Upper lobe of right lung (tissue), 1 donor: ENCODE measurements around the gene PPM1H. TPM values are rescaled to one million over a fixed set of nuclear protein-coding genes. Genes with fewer than 3 reads are reported as not detected.
"Not testable (repeated sequence)": the region's sequence is repeated elsewhere in the genome, so short reads cannot be mapped to it uniquely, and the experiment has no call there.

Experiments
- ATAC-seq: fragments of 200-7000 bp; cut with Tn5 transposase; one replicate; pipeline ENCODE4 v1.9.1; 2020; ENCODE audit warnings: mild to moderate bottlenecking, moderate library complexity
- DNase-seq: peaks from one replicate; pipeline ENCODE4 v3.0.0-alpha.2; 2020
- H3K27ac ChIP-seq: fragments of 200-600 bp; one replicate; pipeline ENCODE4 v1.8.0; 2022
- H3K27me3 ChIP-seq: fragments of 200-600 bp; one replicate; pipeline ENCODE4 v1.8.0; 2022; ENCODE audit warnings: mild to moderate bottlenecking
- H3K36me3 ChIP-seq: fragments of 200-600 bp; one replicate; pipeline ENCODE4 v1.8.0; 2022
- H3K4me1 ChIP-seq: fragments of 200-600 bp; one replicate; pipeline ENCODE4 v1.8.0; 2022
- H3K4me3 ChIP-seq: fragments of 200-600 bp; one replicate; pipeline ENCODE4 v1.8.0; 2022; ENCODE audit warnings: mild to moderate bottlenecking
- H3K9me3 ChIP-seq: fragments of 200-600 bp; one replicate; pipeline ENCODE4 v1.8.0; 2022
- CTCF ChIP-seq: fragments of 200-600 bp; IDR thresholded peaks from one replicate; pipeline ENCODE4 v1.8.0; 2022; ENCODE audit warnings: antibody characterized with exemption
- intact Hi-C: fragments of 100-400 bp; cut with DNase I; formaldehyde crosslinking; loops from one replicate; pipeline ENCODE4 v1.11.0; 2022
- total RNA-seq: library from RNA; stranded (reverse); fragmentation: NEBNext Ultra II Directional; extraction: Animal tissue kit (Norgen Biotek cat#: 25700); gene quantifications from one replicate; pipeline ENCODE4 v1.2.1, GENCODE V29; 2021
- donor health status: DM: no; HTN: yes; CAD: no; lungs with severe emphysema.

Gene PPM1H
- total RNA-seq, 1 donor from 2014 or later: 8.0 TPM

- Histone ChIP-seq H3K4me3 (no peak overlapping the region), H3K27me3 (no peaks in the 10 kb centered on the region), H3K36me3 (no peaks in the 10 kb centered on the region), H3K9me3 (no peaks in the 10 kb centered on the region), H3K4me1 (no peaks in the 10 kb centered on the region), H3K27ac (no peak overlapping the region)
- DNase-seq: no peak
- no peak for ATAC-seq
- no peak for TF ChIP-seq CTCF
- intact Hi-C loops: no loop called here
These were observed 41.2 kb upstream of the PPM1H start for GRCh38 chr12:62976110-62976662.

- no peak for TF ChIP-seq CTCF
- Histone ChIP-seq H3K4me1 (no peaks in the 10 kb centered on the region), H3K36me3 (no peaks in the 10 kb centered on the region), H3K27me3 (no peaks in the 10 kb centered on the region), H3K9me3 (no peaks in the 10 kb centered on the region), H3K27ac (no peak overlapping the region), H3K4me3 (no peak overlapping the region)
- DNase-seq (no peak), ATAC-seq (no peak)
- intact Hi-C loops: no loop called here
These were observed 37.0 kb upstream of the PPM1H start for GRCh38 chr12:62971769-62972525.

- ATAC-seq: no peak
These were observed 34.7 kb upstream of the PPM1H start for GRCh38 chr12:62969695-62970094.

GRCh38 chr12:62967701-62968100 lies 32.8 kb upstream of the PPM1H start:
- DNase-seq (no peak), ATAC-seq (no peak)
- H3K9me3 ChIP-seq: no peaks in the 10 kb centered on the region
- no peaks in the 10 kb centered on the region for H3K4me1 ChIP-seq
- H3K4me3 ChIP-seq: no peak overlapping the region
- no peaks in the 10 kb centered on the region for H3K27me3 ChIP-seq
- no peaks in the 10 kb centered on the region for H3K36me3 ChIP-seq
- H3K27ac ChIP-seq: no peak overlapping the region
- TF ChIP-seq CTCF: no peak
- intact Hi-C loops: no loop called here

More at GRCh38 chr12:62969695-62970094, 34.7 kb upstream of the PPM1H start:
- no peak for DNase-seq
- H3K27ac ChIP-seq: no peak overlapping the region
- no peaks in the 10 kb centered on the region for H3K27me3 ChIP-seq
- no peak overlapping the region for H3K4me3 ChIP-seq
- H3K36me3 ChIP-seq: no peaks in the 10 kb centered on the region
- TF ChIP-seq CTCF: no peak
- no peaks in the 10 kb centered on the region for H3K9me3 ChIP-seq
- intact Hi-C loops: no loop called here
- H3K4me1 ChIP-seq: no peaks in the 10 kb centered on the region

GRCh38 chr12:62966990-62967506 lies 32.1 kb upstream of the PPM1H start:
- ATAC-seq (no peak), DNase-seq (no peak)
- H3K4me1 ChIP-seq: no peaks in the 10 kb centered on the region
- intact Hi-C loops: no loop called here
- no peak overlapping the region for H3K4me3 ChIP-seq
- H3K9me3 ChIP-seq: no peaks in the 10 kb centered on the region
- H3K36me3 ChIP-seq: no peaks in the 10 kb centered on the region
- no peak for TF ChIP-seq CTCF
- H3K27ac ChIP-seq: no peak overlapping the region
- H3K27me3 ChIP-seq: no peaks in the 10 kb centered on the region

- intact Hi-C loops, H3K9me3 ChIP-seq, H3K36me3 ChIP-seq, DNase-seq, H3K4me1 ChIP-seq, ATAC-seq, H3K27ac ChIP-seq, H3K4me3 ChIP-seq, H3K27me3 ChIP-seq: not testable (repeated sequence)
These were observed 31.6 kb upstream of the PPM1H start for GRCh38 chr12:62966446-62966989.

GRCh38 chr12:62965700-62966099 lies 30.8 kb upstream of the PPM1H start:
- H3K4me3 ChIP-seq, ATAC-seq, intact Hi-C loops, H3K36me3 ChIP-seq, H3K4me1 ChIP-seq, DNase-seq, H3K27ac ChIP-seq, H3K27me3 ChIP-seq, H3K9me3 ChIP-seq: not testable (repeated sequence)

GRCh38 chr12:62965242-62965641 lies 30.3 kb upstream of the PPM1H start:
- not testable (repeated sequence) for H3K9me3 ChIP-seq

More at GRCh38 chr12:62965242-62965641, 30.3 kb upstream of the PPM1H start:
- H3K27ac ChIP-seq, H3K4me1 ChIP-seq, H3K36me3 ChIP-seq, intact Hi-C loops, DNase-seq, H3K4me3 ChIP-seq, H3K27me3 ChIP-seq, ATAC-seq: not testable (repeated sequence)
